Epithelial cell of esophagus (primary cell): ENCODE measurements around the gene CCNJL.
"Not testable (repeated sequence)": the region's sequence is repeated elsewhere in the genome, so short reads cannot be mapped to it uniquely, and the experiment has no call there.

ENCODE experiments used
- DNase-seq: peaks from one replicate; pipeline ENCODE4 v3.0.0; 2010; ENCODE audit warnings: low read depth
- H3K4me3 ChIP-seq: 2 replicates; pipeline ENCODE4 v1.5.1; 2011; ENCODE audit warnings: mild to moderate bottlenecking, low read length, control low read depth
- CTCF ChIP-seq: IDR thresholded peaks from 2 replicates; pipeline ENCODE4 v1.5.1; 2011; ENCODE audit warnings: low read depth, mild to moderate bottlenecking, low read length, control low read depth, inconsistent platforms; ENCODE audit not compliant: insufficient read depth; ENCODE audit errors: missing control alignments

Gene CCNJL

GRCh38 chr5:160254706-160255105 lies 57.7 kb downstream of the CCNJL start:
- no peak overlapping the region for H3K4me3 ChIP-seq
- no peak for DNase-seq
- TF ChIP-seq CTCF, result no peak

- H3K4me3 ChIP-seq, result no peak overlapping the region
- no peak for TF ChIP-seq CTCF
- no peak for DNase-seq
Observed at GRCh38 chr5:160253441-160253840, 58.9 kb downstream of the CCNJL start.

DNA sequence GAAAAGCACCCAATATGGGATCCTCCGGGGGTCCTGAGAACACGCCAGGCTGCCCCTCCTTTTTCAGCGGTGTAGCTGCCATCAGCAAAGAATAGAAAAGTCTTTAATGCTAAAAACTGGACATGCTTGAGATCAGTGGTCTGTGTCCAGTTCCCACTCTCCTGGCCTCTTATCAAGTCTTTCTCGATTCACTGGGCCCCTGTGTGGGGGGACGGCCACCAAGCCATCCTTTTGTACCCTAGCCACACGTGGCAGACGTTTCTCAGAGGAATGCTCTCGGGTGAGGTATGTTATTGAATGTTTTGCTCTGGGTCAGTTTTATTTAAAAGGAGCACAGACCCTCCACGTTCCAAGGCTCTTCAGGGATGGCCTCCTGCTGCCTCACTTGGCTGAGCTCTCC lies 59.4 kb downstream of the CCNJL start:
- no peak for TF ChIP-seq CTCF
- no peak for DNase-seq
- no peak overlapping the region for H3K4me3 ChIP-seq

- DNase-seq, result no peak
- no peak overlapping the region for H3K4me3 ChIP-seq
- no peak for TF ChIP-seq CTCF
Observed at GRCh38 chr5:160251406-160252155, 60.8 kb downstream of the CCNJL start.

GRCh38 chr5:160250826-160251225 lies 61.5 kb downstream of the CCNJL start:
- no peak for TF ChIP-seq CTCF
- H3K4me3 ChIP-seq, result no peak overlapping the region
- no peak for DNase-seq

DNA sequence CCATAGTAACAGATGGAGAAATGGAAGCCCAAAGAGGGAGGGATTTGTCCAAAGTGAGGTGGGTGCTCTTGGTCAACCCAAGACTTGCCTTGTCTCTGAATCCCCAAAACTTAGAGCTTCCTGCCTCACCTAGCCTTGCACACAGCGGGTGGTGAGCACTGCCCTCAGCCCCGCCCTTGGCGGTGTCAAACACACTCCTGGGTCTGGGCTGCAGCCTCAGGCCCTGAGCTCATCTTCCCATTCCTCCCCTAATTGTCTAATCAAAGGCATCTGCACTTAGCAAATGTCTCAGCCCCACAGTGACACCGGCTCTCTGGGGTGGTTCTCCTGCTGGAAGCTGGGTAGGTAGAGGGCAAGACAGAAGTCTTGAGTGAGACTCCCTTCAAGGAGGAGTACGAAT lies 62.1 kb downstream of the CCNJL start:
- no peak overlapping the region for H3K4me3 ChIP-seq
- no peak for DNase-seq
- no peak for TF ChIP-seq CTCF

DNA sequence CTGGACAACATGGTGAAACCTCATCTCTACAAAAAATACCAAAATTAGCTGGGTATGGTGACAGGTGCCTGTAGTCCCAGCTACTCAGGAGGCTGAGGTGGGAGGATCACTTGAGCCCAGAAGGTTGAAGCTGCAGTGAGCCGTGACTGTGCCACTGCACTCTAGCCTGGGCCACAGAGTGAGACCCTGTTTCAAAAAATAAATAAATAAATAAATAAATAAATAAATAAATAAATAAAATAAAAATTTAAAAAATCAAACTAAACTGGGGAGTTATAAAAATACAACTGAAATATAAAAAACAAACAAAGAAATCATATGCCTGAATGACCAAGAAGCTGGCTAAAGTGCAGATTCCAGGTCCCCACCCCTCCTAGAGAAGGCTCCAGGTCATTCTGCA lies 62.8 kb downstream of the CCNJL start:
- DNase-seq, result not testable (repeated sequence)

More for the DNA sequence above, 62.8 kb downstream of the CCNJL start:
- not testable (repeated sequence) for H3K4me3 ChIP-seq
